HG03039 (cell line): Measurements from ENCODE around the gene ABCC3.
"Not testable (repeated sequence)": the region's sequence is repeated elsewhere in the genome, so short reads cannot be mapped to it uniquely, and the experiment has no call there.

Experiments
- ATAC-seq: cut with Tn5 transposase; IDR thresholded peaks from one replicate; pipeline ENCODE4 v1.9.1; 2021; ENCODE audit warnings: mild to moderate bottlenecking, moderate library complexity; ENCODE audit not compliant: unreplicated experiment

The ABCC3 gene

DNA sequence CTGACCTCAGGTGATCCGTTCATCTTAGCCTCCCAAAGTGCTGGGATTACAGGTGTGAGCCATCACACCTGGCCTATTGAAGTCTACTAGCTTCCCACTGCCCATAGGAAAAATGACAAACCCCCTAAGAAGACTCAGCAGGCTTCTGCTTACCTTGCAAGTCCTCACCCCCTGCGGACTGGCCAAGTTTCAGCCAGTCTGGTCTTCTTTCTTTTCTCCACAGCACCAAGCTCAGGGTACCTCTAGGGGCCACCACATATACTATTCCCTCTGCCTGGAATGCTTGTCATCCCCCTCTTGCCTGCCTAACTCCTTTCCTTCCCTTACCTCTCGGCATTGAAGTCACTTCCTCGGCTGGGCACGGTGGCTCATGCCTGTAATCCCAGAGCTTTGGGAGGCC lies 31.2 kb downstream of the ABCC3 start:
- no peak for ATAC-seq

DNA sequence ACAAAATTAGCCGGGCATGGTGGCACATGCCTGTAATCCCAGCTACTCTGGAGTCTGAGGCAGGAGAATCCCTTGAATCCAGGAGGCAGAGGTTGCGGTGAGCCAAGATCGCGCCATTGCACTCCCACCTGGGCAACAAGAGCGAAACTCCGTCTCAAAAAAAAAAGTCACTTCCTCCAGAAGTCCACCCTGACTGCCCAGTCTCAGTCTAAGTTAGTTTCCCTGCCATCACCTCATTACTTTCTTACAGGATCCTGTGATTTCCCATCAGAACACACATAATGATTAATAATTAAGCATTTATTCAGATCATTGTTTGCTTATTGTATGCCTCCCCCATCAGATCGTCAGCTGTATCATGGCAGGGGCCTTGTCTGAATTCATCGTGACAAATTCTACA lies 31.6 kb downstream of the ABCC3 start:
- ATAC-seq = no peak

DNA sequence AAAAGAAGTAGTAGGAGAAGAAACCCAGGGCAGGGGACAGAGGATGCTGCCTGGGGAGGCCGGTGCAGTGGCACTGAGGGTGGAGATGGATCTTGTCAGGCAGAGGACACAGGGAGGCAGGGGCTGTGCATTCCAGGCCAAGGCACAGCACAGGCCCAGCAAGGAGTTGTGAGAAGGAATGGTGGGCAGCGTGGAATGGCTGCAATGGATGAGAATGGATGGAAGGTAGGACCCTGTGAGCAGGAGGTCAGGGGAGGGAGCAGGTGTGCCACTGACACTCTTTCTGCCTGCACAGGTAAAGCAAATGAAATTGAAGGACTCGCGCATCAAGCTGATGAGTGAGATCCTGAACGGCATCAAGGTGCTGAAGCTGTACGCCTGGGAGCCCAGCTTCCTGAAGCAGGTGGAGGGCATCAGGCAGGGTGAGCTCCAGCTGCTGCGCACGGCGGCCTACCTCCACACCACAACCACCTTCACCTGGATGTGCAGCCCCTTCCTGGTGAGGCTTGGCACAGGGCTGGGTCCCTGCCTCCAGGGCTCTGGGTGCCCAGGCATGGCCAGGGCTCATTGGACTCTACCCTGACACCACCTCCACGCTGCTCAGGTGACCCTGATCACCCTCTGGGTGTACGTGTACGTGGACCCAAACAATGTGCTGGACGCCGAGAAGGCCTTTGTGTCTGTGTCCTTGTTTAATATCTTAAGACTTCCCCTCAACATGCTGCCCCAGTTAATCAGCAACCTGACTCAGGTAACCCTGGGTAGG lies 32.8 kb downstream of the ABCC3 start:
- no peak for ATAC-seq

DNA sequence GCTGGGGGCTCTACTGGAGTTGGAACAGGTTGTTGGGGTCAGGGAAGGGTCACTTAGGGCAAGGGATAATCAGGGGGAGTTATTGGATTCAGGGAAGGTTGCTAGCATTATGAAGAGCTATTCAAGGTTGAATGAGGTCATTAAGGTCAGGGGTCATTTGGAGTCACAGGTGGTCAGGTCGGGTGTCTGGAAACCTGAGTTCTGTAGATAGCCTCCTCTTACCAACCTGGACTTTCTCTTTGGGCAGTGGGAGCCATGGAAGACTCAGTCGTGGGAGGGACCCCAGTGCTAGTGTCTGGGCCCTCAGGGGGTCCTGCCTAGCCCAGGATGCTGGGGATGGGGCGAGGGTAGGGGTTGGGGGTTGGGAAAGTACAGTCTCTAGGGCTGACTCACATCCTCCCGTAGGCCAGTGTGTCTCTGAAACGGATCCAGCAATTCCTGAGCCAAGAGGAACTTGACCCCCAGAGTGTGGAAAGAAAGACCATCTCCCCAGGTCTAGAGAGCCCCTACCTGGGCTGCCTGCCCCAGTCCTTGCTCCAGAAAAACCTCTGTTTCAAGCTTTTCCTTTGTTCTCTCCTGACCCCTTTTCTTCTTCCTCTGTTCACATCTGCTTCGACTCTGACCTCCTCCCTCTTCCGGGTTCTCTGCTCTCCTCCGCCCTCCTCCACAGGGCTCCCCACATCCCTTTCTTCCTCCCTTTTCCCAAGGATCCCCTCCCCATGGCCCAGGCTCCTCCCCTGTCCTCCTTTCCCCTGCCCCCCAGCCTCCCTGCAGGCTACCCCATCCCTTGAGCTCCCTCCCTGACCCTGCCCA lies 33.5 kb downstream of the ABCC3 start:
- ATAC-seq = no peak

DNA sequence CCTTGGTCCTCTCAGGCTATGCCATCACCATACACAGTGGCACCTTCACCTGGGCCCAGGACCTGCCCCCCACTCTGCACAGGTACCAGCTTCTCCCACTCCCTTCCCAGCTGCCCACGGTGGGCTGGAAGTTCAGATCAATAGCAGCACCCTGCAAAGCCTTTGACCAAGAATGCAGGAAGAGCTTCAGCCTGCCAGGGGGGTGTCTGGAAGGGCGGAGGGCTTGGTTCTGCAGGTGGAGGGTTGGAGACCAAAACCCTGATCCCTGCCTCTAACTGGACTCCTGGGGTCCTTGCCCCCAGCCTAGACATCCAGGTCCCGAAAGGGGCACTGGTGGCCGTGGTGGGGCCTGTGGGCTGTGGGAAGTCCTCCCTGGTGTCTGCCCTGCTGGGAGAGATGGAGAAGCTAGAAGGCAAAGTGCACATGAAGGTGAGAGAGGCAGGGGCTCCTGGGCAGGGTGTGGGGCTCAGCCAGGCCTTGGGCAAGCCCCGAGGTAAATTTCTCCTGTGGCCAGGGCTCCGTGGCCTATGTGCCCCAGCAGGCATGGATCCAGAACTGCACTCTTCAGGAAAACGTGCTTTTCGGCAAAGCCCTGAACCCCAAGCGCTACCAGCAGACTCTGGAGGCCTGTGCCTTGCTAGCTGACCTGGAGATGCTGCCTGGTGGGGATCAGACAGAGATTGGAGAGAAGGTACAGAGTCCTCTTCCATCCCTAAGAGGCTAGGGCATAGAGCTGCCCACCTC lies 34.3 kb downstream of the ABCC3 start:
- no peak for ATAC-seq

DNA sequence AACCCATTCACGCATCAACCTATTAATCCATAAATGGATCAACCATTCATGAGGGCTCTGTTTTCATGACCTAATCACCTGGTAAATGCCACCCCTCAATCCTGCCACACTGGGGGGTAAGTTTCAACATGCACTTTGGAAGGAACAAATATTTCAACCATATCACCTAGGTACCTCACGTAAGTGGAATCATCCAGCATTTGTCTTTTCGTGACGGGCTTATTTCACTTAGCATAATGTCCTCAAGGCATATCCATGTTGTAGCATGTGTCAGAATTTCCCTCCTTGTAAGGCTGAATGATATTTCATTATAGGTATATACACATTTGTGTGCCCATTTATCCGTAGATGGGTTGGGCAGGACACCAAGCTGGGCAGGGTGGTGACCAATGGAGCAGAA lies 37.4 kb downstream of the ABCC3 start:
- ATAC-seq = no peak

GRCh38 chr17:50672831-50673551 lies 38.3 kb downstream of the ABCC3 start:
- ATAC-seq = no peak

DNA sequence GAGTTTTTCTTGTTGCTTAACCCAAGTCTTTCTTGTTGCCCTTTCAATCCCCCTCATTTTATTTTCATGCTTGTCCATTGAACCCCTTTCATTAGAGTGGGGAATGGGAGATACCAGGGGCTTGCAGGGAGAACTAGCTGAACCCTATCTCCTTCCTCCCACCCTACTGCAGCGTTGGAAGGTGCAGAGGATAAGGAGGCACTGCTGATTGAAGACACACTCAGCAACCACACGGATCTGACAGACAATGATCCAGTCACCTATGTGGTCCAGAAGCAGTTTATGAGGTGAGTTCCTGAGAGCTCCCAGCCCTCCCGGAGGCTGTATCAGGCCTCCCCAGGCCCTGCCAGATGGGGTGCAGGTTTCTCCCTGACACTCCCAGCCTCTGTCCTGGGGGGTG lies 40.5 kb downstream of the ABCC3 start:
- no peak for ATAC-seq

DNA sequence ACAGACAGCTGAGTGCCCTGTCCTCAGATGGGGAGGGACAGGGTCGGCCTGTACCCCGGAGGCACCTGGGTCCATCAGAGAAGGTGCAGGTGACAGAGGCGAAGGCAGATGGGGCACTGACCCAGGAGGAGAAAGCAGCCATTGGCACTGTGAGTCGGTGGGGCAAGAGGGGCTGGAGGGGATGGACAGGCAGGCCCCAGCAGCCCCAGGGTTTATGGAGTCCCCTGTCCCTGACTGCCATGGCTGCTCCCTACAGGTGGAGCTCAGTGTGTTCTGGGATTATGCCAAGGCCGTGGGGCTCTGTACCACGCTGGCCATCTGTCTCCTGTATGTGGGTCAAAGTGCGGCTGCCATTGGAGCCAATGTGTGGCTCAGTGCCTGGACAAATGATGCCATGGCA lies 40.9 kb downstream of the ABCC3 start:
- ATAC-seq = no peak

GRCh38 chr17:50676065-50676975 lies 41.6 kb downstream of the ABCC3 start:
- ATAC-seq = no peak

GRCh38 chr17:50677851-50678375 lies 43.2 kb downstream of the ABCC3 start:
- no peak for ATAC-seq

DNA sequence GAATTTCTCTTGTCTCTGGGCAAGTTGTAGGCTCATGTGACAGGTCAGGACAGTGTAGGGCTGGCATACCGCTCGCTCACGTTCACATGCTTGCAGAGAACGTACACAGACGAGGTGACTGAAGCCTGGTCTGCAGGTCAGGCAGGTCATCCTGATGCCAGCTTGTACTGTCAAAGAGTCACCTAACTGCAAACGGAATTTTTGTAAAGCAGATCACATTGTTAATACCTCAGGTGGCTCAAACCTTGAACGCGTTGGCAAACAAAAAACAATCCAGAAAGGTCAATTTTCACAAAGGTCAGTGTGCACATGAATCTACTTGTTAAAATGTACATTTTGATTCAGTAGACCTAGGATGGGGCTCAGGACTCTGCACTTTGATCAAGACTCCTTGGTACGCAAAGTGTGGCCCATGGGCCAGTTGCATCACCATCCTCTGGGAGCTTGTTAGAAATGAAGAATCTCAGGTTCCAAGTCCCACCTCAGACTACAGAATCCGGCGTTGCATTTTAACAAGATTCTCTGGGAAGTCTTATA lies 44.4 kb downstream of the ABCC3 start:
- no peak for ATAC-seq

DNA sequence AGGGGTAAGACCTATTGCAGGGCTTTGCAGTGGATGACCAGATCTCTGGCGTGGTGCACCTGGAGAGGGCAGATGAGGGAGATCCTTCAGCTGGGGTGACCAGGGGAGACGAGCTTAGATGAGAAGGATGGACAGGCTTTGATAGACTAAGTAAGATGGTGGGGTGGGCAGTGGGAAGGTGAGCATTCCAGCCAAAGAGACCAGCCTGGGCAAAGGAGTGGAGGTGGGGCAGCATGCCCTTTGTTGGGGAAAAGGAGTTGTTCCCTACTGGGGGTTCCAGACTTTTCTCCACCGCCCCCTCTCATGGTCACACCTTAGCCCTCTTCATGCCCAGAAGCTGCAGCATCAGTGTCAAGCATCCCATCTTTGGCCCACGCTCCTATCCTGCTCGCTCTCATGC lies 45.4 kb downstream of the ABCC3 start:
- ATAC-seq = no peak

GRCh38 chr17:50680543-50681262 lies 46.0 kb downstream of the ABCC3 start:
- not testable (repeated sequence) for ATAC-seq

- ATAC-seq = no peak
These were observed 46.9 kb downstream of the ABCC3 start for GRCh38 chr17:50681263-50682200.

- ATAC-seq = no peak
These were observed 47.8 kb downstream of the ABCC3 start for GRCh38 chr17:50682441-50682840.

DNA sequence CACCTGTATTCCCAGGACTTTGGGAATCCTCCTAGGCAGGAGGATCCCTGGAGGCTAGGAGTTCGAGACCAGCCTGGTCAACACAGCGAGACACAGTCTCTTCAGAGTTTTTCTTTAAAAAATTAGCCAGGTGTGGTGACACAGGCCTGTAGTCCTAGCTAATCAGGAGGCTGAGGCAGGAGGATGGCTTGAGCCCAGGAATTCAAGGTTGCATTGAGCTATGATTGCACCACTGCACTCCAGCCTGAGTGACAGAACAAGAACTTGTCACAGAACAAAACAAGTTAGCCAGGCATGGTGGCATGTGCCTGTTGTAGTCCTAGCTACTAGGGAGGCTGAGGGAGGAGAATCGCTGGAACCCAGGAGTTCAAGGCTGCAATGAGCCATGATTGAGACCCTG lies 48.3 kb downstream of the ABCC3 start:
- ATAC-seq = no peak
